ENCODE measurements around the gene ARHGAP21.

Gene ARHGAP21

DNA sequence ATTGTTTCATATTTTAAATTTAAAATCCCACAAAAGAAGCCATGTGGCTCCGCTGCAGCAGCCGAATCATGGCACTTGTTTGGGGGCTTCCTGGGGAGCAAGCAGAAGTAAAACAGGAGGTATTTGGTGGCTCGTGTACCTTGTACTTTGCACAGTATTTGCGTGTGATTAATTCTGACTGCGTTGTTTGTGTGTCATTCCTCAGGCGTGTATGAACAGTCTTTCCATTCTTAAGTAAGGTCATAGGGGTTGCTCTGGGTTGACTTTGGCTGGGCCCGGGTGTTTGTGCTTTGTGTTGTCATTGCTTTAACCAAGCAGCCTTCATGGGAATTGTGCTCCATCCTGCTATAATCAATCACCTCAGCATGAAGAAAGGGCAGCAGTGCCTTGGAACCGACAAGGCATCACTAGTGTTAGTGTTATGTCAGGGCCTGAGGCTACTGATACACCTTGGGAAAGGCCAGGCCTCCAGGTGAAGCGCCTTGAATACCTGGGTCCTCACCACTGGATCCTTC lies 182.4 kb downstream of the ARHGAP21 start:
- H2AFZ ChIP-seq (ENCODE audit: low read length) = no peak overlapping the region
- no peaks in the 10 kb centered on the region for H4K20me1 ChIP-seq (ENCODE audit: insufficient read depth, low read length)
- no peaks in the 10 kb centered on the region for H3K9me3 ChIP-seq (replicated peaks; ENCODE audit: insufficient read depth, low read length)
- TF ChIP-seq EZH2phosphoT487 (IDR thresholded peaks at IDR 0.05; ENCODE audit: low read length) (no peak), EZH2 (optimal IDR thresholded peaks at IDR 0.05; ENCODE audit: low read depth, low read length) (no peak)
- TF ChIP-seq, protein P1, sequence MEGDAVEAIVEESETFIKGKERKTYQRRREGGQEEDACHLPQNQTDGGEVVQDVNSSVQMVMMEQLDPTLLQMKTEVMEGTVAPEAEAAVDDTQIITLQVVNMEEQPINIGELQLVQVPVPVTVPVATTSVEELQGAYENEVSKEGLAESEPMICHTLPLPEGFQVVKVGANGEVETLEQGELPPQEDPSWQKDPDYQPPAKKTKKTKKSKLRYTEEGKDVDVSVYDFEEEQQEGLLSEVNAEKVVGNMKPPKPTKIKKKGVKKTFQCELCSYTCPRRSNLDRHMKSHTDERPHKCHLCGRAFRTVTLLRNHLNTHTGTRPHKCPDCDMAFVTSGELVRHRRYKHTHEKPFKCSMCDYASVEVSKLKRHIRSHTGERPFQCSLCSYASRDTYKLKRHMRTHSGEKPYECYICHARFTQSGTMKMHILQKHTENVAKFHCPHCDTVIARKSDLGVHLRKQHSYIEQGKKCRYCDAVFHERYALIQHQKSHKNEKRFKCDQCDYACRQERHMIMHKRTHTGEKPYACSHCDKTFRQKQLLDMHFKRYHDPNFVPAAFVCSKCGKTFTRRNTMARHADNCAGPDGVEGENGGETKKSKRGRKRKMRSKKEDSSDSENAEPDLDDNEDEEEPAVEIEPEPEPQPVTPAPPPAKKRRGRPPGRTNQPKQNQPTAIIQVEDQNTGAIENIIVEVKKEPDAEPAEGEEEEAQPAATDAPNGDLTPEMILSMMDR (IDR thresholded peaks at IDR 0.05; ENCODE audit: low read length) = no peak
- H3K27me3 ChIP-seq (replicated peaks; ENCODE audit: insufficient read depth, low read length) = no peaks in the 10 kb centered on the region
- no peak overlapping the region for H3K4me2 ChIP-seq (ENCODE audit: low read depth, low read length)
- H3K36me3 ChIP-seq (replicated peaks; ENCODE audit: insufficient read depth, low read length) = peaks cover 3% of the 10 kb centered on the region; the same call in 1 of the 2 replicates
- H3K27ac ChIP-seq (ENCODE audit: low read length) = no peak overlapping the region
- no peaks in the 10 kb centered on the region for H3F3A ChIP-seq (ENCODE audit: insufficient read depth, low read length)
- no peak for DNase-seq
- H3K4me3 ChIP-seq (ENCODE audit: low read length) = no peak overlapping the region
- no peak overlapping the region for H3K9ac ChIP-seq (ENCODE audit: low read length)
- H3K4me1 ChIP-seq (ENCODE audit: low read length) = no peaks in the 10 kb centered on the region
- no peaks in the 10 kb centered on the region for H3K9me2 ChIP-seq (replicated peaks; ENCODE audit: insufficient read depth, low read length)
- H3K79me2 ChIP-seq (ENCODE audit: low read length) = no peaks in the 10 kb centered on the region

DNA sequence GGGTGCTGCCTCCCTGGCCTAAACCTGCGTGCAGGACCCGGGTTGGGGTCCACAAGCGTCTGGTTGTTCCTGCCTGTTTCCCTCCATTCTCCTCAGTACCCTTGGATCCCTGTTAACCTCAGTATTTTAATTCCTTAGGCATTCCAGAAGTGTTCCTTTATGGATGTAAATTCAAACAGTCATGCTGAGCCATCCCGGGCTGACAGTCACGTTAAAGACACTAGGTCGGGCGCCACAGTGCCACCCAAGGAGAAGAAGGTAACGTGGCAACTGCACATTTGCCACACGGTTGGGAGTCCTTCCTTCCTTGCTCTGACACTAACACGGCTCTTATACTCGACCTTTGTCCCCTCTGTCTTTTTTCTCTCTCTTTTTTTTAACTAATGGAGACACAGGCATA lies 187.1 kb downstream of the ARHGAP21 start:
- Histone ChIP-seq H2AFZ (ENCODE audit: low read length) (no peak overlapping the region), H3K79me2 (ENCODE audit: low read length) (no peaks in the 10 kb centered on the region), H3K4me3 (ENCODE audit: low read length) (no peak overlapping the region), H3K36me3 (replicated peaks; ENCODE audit: insufficient read depth, low read length) (peaks cover 7% of the 10 kb centered on the region; the same call in 1 of the 2 replicates), H3K4me2 (ENCODE audit: low read depth, low read length) (no peak overlapping the region), H3F3A (ENCODE audit: insufficient read depth, low read length) (no peaks in the 10 kb centered on the region), H3K9me3 (replicated peaks; ENCODE audit: insufficient read depth, low read length) (no peaks in the 10 kb centered on the region), H3K9me2 (replicated peaks; ENCODE audit: insufficient read depth, low read length) (no peaks in the 10 kb centered on the region), H3K4me1 (ENCODE audit: low read length) (no peaks in the 10 kb centered on the region), H3K9ac (ENCODE audit: low read length) (no peak overlapping the region), H3K27me3 (replicated peaks; ENCODE audit: insufficient read depth, low read length) (no peaks in the 10 kb centered on the region), H4K20me1 (ENCODE audit: insufficient read depth, low read length) (no peaks in the 10 kb centered on the region), H3K27ac (ENCODE audit: low read length) (no peak overlapping the region)
- no peak for DNase-seq
- TF ChIP-seq, protein P1 (IDR thresholded peaks at IDR 0.05; ENCODE audit: low read length) = no peak
- TF ChIP-seq EZH2phosphoT487 (IDR thresholded peaks at IDR 0.05; ENCODE audit: low read length) (no peak), EZH2 (optimal IDR thresholded peaks at IDR 0.05; ENCODE audit: low read depth, low read length) (no peak)

DNA sequence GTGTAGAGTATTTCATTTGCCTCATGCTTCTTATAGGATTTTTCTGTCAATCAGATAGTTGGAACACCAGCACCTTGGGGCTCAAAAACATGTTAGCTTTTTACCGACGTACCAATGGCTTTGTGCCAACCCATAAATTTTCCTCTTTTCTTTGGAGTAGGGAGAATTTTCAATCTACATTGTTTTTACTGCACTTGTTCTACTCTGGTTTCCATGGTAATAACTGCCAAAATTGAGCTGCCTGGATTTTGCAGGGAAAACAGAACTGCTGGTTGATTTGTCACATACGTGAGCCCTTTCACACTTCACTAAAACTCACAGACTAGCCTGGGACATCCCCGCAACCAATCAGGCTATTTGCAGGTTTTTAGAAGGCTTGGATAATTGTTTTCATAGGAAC lies 189.7 kb downstream of the ARHGAP21 start:
- Histone ChIP-seq H3K9me2 (replicated peaks; ENCODE audit: insufficient read depth, low read length) (no peaks in the 10 kb centered on the region), H3F3A (ENCODE audit: insufficient read depth, low read length) (no peaks in the 10 kb centered on the region), H3K4me1 (ENCODE audit: low read length) (no peaks in the 10 kb centered on the region), H4K20me1 (ENCODE audit: insufficient read depth, low read length) (no peaks in the 10 kb centered on the region), H3K27ac (ENCODE audit: low read length) (no peak overlapping the region), H3K36me3 (replicated peaks; ENCODE audit: insufficient read depth, low read length) (peaks cover 7% of the 10 kb centered on the region; the same call in 1 of the 2 replicates), H3K9me3 (replicated peaks; ENCODE audit: insufficient read depth, low read length) (no peaks in the 10 kb centered on the region), H2AFZ (ENCODE audit: low read length) (no peak overlapping the region), H3K9ac (ENCODE audit: low read length) (no peak overlapping the region), H3K79me2 (ENCODE audit: low read length) (no peaks in the 10 kb centered on the region), H3K4me3 (ENCODE audit: low read length) (no peak overlapping the region), H3K27me3 (replicated peaks; ENCODE audit: insufficient read depth, low read length) (no peaks in the 10 kb centered on the region), H3K4me2 (ENCODE audit: low read depth, low read length) (no peak overlapping the region)
- no peak for TF ChIP-seq EZH2phosphoT487 (IDR thresholded peaks at IDR 0.05; ENCODE audit: low read length)
- no peak for TF ChIP-seq EZH2 (optimal IDR thresholded peaks at IDR 0.05; ENCODE audit: low read depth, low read length)
- TF ChIP-seq, protein P1 (IDR thresholded peaks at IDR 0.05; ENCODE audit: low read length) = no peak
- no peak for DNase-seq

All from MM.1S (cell line).